HG03066 (cell line): ENCODE data around the gene HACD4.

ENCODE experiments used
- ATAC-seq: cut with Tn5 transposase; IDR thresholded peaks from one replicate; pipeline ENCODE4 v1.9.1; 2021; ENCODE audit warnings: low read depth; ENCODE audit not compliant: unreplicated experiment

Gene HACD4

DNA sequence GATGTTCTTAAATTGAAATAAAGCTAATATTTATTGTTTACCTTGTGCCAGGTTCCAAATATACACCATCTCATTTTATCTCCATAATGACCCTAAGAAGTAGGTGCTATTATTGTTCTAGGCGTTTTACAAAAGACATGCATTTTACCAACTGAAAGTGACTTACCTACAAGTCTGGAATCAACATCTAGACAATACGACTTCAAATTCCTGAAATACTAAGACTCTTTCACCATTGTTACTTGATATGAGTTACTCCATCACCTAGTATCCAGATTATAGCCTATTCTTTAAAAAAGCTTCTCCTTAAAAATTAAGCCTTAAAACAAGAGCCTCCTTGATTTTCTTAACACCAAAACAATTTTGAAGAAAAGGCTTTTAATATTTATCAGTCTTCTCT is 13.3 kb downstream of the HACD4 start:
- no peak for ATAC-seq

DNA sequence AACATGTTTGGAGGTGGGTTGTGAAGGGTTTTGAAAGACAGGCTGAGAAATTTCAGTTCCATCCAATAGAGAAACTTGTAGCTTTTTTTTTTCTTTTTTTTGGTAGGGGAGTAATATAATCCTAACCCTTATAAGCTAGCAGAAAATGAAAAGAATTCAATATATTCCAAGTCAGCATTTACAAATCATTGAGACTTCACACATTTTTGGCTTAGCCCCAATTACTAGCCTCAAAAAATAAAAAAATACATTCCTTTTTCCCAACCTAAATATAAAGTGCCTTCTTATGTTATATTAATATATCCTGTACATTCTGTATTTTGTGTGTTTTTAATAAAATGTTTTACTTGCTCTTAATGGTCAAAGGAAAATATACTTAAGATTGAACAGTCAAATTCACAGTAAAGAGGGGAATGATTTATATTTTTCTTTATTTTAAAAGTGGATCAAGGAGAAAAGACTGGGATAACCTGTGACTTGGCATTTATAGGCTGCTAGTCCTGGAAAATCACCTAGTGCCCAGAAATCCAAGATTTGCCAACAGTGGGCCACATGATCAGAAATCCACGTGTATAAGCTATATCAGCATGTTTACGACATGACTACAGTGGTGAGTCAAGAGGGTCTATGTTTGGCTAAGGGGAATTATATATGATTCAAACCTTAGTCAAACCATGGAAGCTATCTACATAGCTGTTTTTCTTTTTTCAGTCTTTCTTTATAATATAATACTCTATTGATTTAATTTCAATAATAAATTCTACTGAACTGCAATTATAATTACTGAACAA is 14.5 kb downstream of the HACD4 start:
- no peak for ATAC-seq

DNA sequence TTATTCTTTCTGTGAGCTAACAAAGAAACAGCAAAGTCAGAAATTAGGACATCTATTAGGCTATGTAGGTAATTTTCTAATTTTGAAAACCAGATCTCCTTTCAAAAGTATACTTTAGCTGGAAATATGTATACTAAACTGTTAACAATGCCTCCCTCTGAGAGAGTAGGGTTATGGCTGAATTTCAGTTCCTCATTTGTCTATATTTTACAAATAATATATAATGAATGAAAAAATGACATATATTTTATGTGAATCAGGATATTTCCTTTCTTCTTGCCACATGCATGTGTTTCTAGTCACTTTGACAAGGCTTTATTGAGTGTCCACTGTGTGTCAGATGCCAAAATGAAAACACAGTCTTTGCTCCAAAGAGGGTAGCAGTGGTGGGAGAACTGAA is 15.4 kb downstream of the HACD4 start:
- ATAC-seq, result no peak

DNA sequence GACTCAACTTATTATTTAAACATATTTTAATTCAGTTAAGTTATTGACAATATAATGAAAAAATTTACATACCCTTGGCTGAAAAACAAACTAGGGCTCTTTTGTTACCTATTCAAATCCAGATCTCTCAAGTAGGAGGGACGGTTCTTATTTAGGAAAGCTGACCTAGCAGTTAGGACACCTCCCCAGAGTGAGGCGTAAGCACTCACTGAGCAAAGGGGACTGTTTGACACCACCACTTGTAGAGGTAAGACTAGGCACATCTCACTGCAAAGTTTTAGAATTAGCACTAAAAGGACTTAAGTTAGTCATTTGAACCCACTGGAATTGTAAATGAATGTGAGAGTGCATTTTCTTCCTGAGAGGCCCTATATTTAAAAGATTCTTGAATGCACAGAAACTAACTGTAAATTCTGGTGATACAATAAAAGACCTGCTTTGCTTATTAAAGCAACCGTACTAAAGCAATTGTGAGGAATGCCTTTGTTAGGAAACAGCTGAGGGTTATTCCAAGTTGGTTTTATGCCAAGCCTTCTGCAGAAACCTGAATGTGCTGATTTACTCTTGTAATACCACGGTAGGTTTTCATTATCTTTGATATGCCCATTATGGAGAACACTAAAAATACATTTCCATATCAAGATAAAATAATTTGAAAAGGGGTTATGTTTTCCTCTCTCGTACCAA is 16.2 kb downstream of the HACD4 start:
- no peak for ATAC-seq

DNA sequence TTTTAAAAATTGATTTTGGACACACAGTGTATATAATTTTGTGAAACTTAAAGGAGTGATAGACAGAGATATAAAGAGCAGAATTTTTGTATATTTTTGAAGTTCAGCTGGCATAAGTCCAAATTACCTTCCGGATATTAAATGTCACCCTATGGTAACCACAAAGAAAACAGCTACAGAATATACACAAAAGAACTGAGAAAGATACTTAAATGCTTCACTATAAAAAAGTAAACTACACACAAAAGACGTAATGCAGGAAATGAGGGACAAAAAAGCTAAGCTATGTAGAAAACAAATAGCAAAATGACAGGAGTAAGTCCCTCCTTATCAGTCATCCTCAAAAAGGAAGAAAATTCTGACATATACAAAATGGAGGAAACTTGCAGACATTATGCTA is 29.4 kb downstream of the HACD4 start:
- ATAC-seq, result no peak

DNA sequence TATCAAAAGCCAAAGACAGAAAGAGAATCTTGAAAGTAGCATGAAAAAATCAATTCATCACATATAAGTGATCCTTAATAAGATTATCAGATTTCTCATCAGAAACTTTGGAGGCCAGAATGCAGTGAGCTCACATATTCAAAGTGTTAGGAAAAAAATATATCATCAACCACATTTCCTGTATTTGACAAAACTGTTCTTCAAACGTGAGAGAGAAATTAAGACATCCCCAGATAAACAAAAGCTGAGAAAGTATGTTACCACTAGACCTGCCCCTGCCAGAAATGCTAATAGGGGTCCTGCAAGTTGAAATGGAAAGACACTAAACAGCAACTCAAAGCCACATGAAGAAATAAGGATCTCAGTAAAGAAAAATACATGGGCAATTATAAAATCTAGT is 29.9 kb downstream of the HACD4 start:
- ATAC-seq, result no peak

DNA sequence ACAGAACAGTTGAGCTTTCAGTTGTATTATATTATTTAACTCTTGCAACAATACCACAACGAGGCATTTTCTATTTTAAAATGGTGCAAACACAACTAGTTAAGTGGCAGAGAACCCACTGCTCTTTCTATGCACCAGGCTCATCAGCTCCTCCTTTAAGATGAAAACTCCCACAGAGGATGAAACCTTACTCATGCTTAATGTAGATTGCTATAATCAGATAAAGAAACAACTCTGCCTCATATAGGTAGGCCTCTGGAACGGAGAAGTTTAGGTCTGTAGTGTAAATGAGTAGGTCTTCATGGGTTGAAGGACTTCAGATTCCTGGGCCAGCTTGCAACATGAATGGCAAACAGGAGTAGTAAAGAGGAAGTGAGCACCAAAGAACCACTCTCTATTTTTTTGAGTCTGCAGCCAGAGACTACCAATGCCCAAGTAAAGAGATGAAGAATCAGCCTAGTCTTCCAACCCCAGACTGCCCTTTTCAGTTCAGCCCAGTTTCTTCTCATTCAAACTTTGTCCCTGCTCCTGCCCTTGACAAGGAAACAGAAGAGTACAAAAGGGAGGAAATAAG is 33.9 kb downstream of the HACD4 start:
- peak; percentile 89 for ATAC-seq

DNA sequence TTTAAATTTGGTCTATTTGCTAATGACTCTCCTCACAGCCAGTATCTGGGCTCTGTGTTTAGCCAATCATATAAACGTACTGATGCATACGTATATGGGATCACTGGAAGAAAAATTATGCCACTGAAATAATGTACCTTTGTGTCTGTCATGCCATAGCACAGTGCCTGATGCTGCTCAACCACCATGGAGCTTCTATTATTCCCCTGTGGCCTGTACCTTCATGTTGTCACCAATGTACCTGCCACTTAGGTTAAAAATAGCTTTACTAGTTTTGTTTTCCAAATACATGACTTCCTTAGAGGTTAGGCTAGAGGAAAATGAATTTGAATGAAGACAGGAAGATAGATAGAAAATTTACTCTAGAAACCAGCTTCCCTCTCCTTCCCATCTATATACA is 34.6 kb downstream of the HACD4 start:
- ATAC-seq, result no peak

DNA sequence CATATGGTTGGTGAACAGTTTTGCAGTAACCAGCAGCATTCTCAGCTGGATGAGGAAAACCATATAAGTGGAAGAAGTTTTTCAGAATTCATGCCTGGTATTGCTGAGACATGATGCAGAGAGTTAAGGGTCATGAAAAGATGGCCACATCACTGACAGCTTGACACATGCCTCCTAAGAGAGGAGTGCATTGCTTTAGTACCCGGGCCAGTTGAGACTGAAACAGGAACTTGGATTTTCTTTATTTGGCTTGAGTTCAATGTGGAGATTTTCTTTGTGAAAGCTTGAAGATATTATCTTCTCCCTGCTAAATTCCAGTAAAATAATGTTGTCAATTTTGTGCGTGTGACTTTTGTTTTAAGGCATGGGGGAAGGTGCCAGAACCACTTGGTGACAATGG is 35.8 kb downstream of the HACD4 start:
- ATAC-seq, result no peak

DNA sequence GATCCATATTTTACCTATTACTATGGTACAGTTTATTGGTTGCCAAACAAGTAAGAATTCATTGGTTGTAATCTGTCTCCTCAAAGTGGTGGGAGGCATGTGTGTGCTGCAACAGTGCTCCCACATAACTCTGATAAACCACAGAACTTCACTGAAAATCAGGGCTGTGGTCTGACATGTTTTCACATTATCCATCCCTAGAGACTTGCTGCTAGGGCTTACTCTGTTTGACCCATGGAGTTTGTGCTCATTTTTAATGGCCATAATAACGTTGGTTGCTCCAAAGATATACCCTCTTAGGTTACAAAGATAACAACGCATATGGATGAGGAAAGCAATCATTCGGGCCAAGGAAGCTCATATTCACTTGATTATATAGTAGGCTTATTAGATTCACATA is 37.0 kb downstream of the HACD4 start:
- ATAC-seq, result no peak

DNA sequence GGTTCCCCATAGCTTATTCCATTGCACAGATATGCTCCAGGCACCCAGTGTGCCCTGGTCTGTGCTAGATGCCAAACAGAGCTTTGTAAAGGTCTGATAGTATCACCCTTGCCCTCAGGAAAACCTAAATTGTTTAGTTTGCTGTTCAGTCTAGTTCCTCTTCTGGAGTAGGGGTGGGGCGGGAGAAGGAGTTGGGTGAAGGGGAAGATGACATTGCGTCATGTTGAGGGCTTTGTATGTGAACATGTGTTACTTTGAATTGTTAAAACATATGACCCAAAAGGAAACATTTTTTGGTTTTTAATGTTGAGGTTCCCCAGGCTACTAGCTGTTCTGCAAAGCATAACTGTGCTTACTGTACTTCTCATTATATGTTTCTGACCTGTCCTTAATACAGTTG is 40.6 kb downstream of the HACD4 start:
- ATAC-seq, result no peak

DNA sequence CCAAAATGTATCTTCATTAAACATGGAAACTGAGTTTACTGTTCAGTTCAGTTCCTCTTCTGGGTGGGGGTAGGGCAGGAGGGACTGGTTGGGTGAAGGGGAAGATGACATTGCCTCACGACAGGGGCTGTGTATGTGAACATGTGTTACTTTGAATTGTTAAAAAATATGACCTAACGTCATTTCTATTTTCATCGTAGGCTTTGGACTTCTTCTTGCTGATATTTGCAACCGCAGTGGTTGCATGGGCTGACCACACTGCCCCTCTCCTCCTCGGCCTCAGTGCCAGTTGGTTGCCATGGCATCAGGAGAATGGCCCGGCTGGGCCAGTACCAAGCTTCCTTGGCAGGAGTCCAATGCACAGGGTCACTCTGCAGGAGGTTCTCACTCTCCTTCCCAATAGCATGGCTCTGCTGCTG is 41.5 kb downstream of the HACD4 start:
- no peak for ATAC-seq

DNA sequence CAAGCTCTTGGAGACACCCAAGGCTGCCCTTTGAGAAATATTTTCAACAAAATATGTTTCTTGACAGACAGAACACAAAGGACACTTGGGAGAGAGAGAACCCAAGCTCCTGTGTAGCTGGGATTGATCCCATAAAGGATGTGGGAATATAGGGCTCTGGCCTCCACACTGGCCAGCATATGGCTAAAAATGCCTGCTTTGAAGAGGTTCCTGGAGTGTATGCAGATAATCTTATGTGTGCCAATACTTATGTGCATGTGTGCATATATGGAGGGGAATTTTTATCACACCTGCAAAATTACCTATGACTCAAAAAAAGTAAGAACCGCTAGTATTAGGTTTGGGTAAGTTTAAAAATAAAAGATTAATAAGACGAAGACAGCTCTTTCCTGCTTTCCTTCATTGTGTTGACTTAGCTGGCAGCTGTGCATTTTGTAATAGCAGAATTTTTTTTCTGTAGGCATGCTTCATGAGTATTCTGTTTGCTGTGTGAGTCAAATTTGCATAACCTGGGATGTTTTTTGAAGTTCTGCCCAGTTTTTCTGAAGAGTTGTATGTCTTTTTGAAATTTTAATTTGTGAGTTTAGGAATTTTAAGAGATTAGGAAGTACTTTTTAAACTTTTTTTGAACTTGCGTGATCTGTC is 42.6 kb downstream of the HACD4 start:
- no peak for ATAC-seq

DNA sequence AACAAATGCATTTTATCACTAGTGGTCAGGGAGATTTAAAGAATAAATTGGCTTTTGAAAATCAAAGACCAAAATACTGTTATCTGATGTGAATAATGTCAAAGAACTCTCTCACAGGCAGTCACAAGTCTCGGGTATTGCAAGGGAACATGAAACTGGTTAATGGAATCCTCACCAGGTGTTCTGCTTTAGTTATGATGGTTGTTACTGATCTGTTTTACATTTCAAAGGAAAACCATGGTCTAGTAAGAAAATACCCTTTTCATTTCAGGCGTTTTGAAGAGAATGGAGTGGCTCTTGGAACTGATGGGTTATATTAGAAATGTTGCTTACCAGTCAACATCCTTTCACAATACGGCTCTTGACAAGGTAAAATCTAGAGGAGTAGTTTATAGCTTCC is 43.4 kb downstream of the HACD4 start:
- no peak for ATAC-seq

DNA sequence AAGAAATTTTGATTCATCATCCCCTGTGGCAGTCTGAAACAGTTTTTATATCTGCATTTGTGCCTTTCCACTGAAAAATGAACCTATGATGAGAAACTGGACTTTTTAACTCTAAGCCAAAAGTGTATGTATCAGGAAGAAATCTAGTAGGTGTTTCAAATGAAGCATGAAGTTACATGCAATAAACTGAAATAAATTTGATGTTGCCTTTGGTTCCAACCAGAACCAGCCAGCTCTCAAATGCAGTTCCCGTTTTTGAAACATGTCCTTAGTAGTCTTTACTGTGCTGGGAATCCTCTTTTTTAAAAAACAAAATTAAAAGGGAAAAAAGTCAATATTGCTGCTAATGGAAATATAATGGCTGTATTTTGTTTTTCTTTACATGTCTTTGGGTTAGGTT is 43.9 kb downstream of the HACD4 start:
- no peak for ATAC-seq

DNA sequence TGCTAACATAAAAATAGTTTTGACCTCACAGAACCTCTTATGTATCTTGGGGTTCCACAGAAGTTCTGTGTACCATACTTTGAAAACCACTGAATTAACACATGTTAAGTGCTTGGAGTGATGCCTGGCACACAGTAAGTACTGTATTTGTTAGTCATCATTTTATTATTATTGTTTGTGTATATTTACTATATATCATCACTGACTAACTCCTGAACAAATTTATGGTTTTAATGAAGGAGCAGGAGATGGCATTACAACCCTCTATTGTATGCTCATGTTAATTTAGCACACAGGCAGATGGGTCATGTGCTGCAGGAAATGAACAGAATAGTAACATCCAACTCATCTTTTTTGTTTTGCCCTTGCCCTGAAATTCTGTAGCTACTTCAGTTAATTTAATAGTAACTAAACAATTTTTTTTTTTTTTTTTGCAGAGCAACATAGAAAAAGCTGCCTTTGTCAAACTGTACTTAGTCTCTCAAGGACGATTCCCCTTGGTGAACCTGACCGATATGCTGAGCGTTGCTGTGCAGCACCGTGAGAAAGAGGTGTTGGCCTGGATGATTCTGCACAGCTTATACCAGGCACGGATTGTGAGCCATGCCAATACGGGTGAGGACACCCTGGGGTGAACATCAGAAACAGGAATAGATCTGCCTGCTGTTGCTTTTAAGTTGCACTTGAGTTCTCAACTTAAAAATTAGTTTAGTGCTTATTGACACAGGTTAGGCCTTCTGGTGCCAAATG is 45.4 kb downstream of the HACD4 start:
- ATAC-seq, result no peak

DNA sequence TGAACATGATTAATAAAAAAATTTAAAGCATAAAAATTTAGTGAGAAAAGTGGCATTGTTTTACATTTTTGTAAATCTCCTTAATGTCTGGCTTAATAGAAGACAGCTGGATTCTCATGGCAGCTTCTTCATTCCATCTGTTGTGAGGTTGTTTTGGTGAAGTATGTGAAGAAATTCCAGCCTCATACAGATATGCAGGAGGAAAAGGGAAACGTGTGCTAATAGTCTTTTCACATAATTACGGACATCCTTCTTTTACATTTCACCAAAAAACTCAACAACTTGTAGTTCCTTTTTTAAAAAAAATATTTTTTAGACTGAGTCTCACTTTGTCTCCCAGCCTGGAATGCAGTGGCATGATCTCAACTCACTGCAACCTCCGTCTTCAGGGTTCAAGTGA is 46.9 kb downstream of the HACD4 start:
- no peak for ATAC-seq

DNA sequence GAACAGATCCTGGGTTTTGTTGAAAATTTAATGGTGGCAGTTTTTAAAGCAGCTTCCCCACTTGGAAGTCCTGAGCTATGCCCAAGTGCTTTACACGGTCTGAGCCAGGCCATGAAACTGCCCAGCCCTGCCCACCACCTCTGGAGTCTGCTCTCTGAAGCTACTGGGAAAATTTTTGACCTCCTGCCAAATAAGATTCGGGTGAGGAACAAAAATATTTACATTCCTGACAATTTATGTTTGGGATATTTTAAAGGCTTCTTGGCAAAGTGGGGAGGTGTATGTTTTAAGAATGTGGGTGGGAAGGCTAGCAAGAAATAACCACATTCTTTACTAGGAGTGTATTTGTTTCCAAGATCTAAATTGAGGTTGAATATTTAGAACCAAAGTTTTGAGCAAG is 50.0 kb downstream of the HACD4 start:
- ATAC-seq, result no peak

DNA sequence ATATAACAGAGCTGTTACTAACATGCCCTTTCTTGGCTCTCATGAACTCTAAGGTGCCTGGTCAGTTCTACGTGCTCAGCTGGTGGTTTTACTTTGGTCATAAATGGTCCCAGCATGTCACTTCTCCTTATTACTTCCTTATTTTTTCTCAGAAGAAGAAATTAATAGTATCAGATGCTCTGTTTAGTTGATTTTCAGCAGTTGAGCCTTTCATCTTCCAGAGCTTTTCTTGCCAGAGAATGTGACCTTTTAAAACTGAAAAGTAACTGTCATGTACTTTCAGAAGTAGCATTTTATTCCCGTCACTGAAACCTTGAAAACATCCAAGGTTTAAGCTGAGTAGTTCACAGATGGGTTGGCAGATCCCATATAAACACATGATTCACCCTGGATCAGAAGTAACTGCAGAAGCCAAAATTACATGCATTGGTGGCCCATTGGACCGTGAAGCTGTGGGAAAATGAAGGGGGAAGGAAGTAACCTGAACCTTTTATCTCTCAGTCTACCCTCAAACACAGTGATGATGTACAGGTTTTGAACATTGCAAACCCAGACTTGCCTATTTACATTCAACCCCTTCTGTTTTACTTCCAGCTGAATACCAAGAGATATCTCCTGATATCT is 50.5 kb downstream of the HACD4 start:
- ATAC-seq, result peak; percentile 87

DNA sequence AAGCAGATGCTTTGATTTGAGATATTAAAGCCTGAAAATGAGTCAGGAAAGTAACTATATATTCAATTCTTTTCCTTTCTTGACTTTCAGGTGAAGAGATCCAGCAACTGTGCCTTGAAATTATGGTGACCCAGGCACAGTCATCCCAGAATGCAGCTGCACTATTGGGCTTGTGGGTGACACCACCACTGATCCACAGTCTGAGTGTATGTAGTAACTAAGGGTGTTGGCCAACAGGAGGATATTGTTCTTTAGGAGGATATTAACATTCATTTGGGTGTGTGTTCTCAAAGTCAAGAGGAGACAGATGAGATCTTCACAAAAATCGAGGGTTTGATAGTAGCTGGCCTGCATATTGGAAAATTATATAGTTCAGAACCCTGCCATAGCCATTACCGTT is 53.2 kb downstream of the HACD4 start:
- no peak for ATAC-seq
